Measurements from ENCODE around the gene BAZ2A. TPM values are rescaled to one million over a fixed set of nuclear protein-coding genes. Genes with fewer than 3 reads are reported as not detected.

Gene BAZ2A
- polyA plus RNA-seq, 1 experiment, result 65.1 TPM

DNA sequence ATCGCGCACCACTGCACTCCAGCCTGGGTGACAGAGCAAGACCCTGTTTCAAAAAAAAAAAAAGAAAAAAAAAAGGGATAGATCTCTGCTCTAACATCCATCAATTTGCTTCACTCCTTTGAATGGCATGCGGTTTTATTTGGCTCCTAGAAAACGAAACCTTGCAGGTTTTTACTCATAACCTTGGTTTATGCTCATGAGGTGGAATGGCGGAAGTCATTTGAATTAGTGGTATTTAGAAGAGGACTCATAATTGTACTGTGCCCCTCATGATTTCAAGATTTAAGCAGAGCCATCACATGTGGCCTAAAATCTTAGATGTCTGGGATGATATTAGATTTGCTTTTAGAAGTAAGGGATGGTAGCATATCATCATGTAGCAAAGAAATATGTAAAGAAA, 79.1 kb downstream of the BAZ2A start:
- DNase-seq (ENCODE audit: low read depth), result no peak
- H3K27me3 ChIP-seq (ENCODE audit: control insufficient read depth, insufficient read depth, low read length), result no peaks in the 10 kb centered on the region
- no peaks in the 10 kb centered on the region for H3K36me3 ChIP-seq (ENCODE audit: control insufficient read depth, insufficient read depth, low read length)
- ChIA-PET CTCF (no interaction called here), POLR2A (no interaction called here)
- no peak overlapping the region for H3K4me3 ChIP-seq (ENCODE audit: low read depth, low read length)
- TF ChIP-seq, protein P1, sequence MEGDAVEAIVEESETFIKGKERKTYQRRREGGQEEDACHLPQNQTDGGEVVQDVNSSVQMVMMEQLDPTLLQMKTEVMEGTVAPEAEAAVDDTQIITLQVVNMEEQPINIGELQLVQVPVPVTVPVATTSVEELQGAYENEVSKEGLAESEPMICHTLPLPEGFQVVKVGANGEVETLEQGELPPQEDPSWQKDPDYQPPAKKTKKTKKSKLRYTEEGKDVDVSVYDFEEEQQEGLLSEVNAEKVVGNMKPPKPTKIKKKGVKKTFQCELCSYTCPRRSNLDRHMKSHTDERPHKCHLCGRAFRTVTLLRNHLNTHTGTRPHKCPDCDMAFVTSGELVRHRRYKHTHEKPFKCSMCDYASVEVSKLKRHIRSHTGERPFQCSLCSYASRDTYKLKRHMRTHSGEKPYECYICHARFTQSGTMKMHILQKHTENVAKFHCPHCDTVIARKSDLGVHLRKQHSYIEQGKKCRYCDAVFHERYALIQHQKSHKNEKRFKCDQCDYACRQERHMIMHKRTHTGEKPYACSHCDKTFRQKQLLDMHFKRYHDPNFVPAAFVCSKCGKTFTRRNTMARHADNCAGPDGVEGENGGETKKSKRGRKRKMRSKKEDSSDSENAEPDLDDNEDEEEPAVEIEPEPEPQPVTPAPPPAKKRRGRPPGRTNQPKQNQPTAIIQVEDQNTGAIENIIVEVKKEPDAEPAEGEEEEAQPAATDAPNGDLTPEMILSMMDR (IDR thresholded peaks at IDR 0.05; ENCODE audit: insufficient read depth, low read depth, low read length), result no peak

DNA sequence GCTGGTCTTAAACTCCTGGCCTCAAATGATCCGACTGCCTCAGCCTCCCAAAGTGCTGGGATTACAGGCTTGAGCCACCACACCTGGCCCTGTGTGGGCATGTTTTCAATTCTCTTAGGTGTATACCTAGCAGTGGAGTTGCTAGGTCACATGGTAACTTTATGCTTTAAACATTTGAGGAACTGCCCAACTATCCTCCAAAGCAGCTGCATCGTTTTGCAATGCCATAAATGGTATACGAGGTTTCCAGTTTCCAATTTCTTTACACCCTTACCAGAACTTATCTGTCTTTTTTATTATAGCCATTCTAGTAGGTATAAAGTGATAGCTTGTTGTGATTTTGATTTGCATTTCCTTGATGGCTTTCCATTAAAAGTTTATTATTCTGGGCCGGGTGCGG, 83.4 kb downstream of the BAZ2A start:
- no peak for DNase-seq (ENCODE audit: low read depth)
- TF ChIP-seq, protein P1 (IDR thresholded peaks at IDR 0.05; ENCODE audit: insufficient read depth, low read depth, low read length), result no peak
- Histone ChIP-seq H3K4me3 (ENCODE audit: low read depth, low read length) (no peak overlapping the region), H3K36me3 (ENCODE audit: control insufficient read depth, insufficient read depth, low read length) (no peaks in the 10 kb centered on the region), H3K27me3 (ENCODE audit: control insufficient read depth, insufficient read depth, low read length) (no peaks in the 10 kb centered on the region)
- ChIA-PET CTCF (no interaction called here), POLR2A (no interaction called here)

Small RNA genes lying within 50 kb of the gene (small RNA-seq; reads per million reads assigned to genes)
- gene RN7SL809P (ENCODE audit: insufficient read length, low read depth, low replicate concordance) (not detected), gene RNU6-343P (ENCODE audit: insufficient read length, low read depth, low replicate concordance) (not detected), gene SNORD59A (ENCODE audit: insufficient read length, low read depth, low replicate concordance) (3,516 reads per million, percentile 98 among the genes with 10 or more reads in this experiment)

Other genes starting within 250 kb of the BAZ2A start
- 2.3 and 2.9 TPM in 2 replicates for gene TIMELESS, start 180.9 kb downstream of the BAZ2A start, polyA plus RNA-seq (2011; rRNA removed)
- gene MIP, start 175.7 kb downstream of the BAZ2A start, polyA plus RNA-seq (2011; rRNA removed), result 0.10 and 0.12 TPM in 2 replicates
- 2.4 and 2.6 TPM in 2 replicates for gene SPRYD4, start 161.7 kb downstream of the BAZ2A start, polyA plus RNA-seq (2011; rRNA removed)
- gene GLS2, start 142.2 kb downstream of the BAZ2A start, polyA plus RNA-seq (2011; rRNA removed), result 0.13 and 0.18 TPM in 2 replicates
- gene RBMS2, start 108.5 kb downstream of the BAZ2A start, polyA plus RNA-seq (2011; rRNA removed), result 67.9 and 68.4 TPM in 2 replicates
- 852 and 1,032 TPM in 2 replicates for gene ATP5F1B, start 15.7 kb upstream of the BAZ2A start, polyA plus RNA-seq (2011; rRNA removed)
- gene PTGES3, start 58.0 kb upstream of the BAZ2A start, polyA plus RNA-seq (2011; rRNA removed), result 24.7 and 49.1 TPM in 2 replicates
- 678 and 921 TPM in 2 replicates for gene NACA, start 95.0 kb upstream of the BAZ2A start, polyA plus RNA-seq (2011; rRNA removed)
- 5.1 and 7.8 TPM in 2 replicates for gene PRIM1, start 122.0 kb upstream of the BAZ2A start, polyA plus RNA-seq (2011; rRNA removed)
- 11.3 and 12.2 TPM in 2 replicates for gene HSD17B6, start 133.0 kb upstream of the BAZ2A start, polyA plus RNA-seq (2011; rRNA removed)

All from BJ (cell line).